Muscle of leg (tissue), 11 donors: ENCODE measurements around the gene ADK. TPM values are rescaled to one million over a fixed set of nuclear protein-coding genes. Genes with fewer than 3 reads are reported as not detected.

ENCODE experiments used
- DNase-seq: peaks from one replicate; pipeline ENCODE4 v3.0.0; 2013
- H3K27ac ChIP-seq: one replicate; pipeline ENCODE4 v1.5.1; 2013; ENCODE audit warnings: mild to moderate bottlenecking, low read length, control low read depth
- H3K27me3 ChIP-seq: one replicate; pipeline ENCODE4 v1.6.1; 2013; ENCODE audit warnings: low read length; ENCODE audit not compliant: control insufficient read depth, insufficient read depth
- H3K36me3 ChIP-seq: one replicate; pipeline ENCODE4 v1.6.1; 2013; ENCODE audit warnings: low read length; ENCODE audit not compliant: control insufficient read depth, insufficient read depth
- H3K4me1 ChIP-seq: one replicate; pipeline ENCODE4 v1.6.1; 2013; ENCODE audit warnings: low read length; ENCODE audit not compliant: control insufficient read depth, insufficient read depth
- H3K4me3 ChIP-seq: one replicate; pipeline ENCODE4 v1.5.1; 2013; ENCODE audit warnings: low read length, control low read depth
- H3K9me3 ChIP-seq: replicated peaks from 2 replicates; pipeline ENCODE4 v1.6.1; 2013; ENCODE audit warnings: low read depth, low read length; ENCODE audit not compliant: control insufficient read depth
- WGBS: methylation state at CpG from one replicate; pipeline ENCODE4 v1.1.5; 2013; ENCODE audit warnings: missing lambda C conversion rate; ENCODE audit not compliant: insufficient coverage; 5-methylcytosine and 5-hydroxymethylcytosine counted together
- polyA plus RNA-seq, 8 donors: library from polyadenylated mRNA; unstranded; fragments of 120-200 nt; gene quantifications; one replicate each; pipeline versions ENCODE4 v1.2.1 to v1.2.3, GENCODE V29; 2013; ENCODE audit warnings: inconsistent platforms in 1 of 8, low replicate concordance in 1 of 8; ENCODE audit not compliant: insufficient read length in 8 of 8, insufficient read depth in 1 of 8
- total RNA-seq: library from RNA; stranded (reverse); fragments of 120-200 nt; gene quantifications from one replicate; pipeline ENCODE4 v1.2.4, GENCODE V29; 2013

The ADK gene
- total and polyA plus RNA-seq, 9 donors, result 28.8 to 37.2 (median 34.4) TPM

- no CpG with 5 or more reads among the region's 7 CpGs for WGBS
- Histone ChIP-seq H3K4me3 (no peak overlapping the region), H3K36me3 (no peaks in the 10 kb centered on the region), H3K9me3 (no peaks in the 10 kb centered on the region), H3K27ac (no peak overlapping the region), H3K4me1 (no peaks in the 10 kb centered on the region), H3K27me3 (no peaks in the 10 kb centered on the region)
- no peak for DNase-seq
These were observed 445.7 kb downstream of the ADK start for GRCh38 chr10:74596713-74597112.

GRCh38 chr10:74598891-74599566 is 448.0 kb downstream of the ADK start:
- H3K9me3 ChIP-seq, result no peaks in the 10 kb centered on the region
- H3K4me3 ChIP-seq, result no peak overlapping the region
- H3K36me3 ChIP-seq, result no peaks in the 10 kb centered on the region
- no CpG with 5 or more reads among the region's 5 CpGs for WGBS
- H3K4me1 ChIP-seq, result no peaks in the 10 kb centered on the region
- H3K27ac ChIP-seq, result no peak overlapping the region
- DNase-seq, result peak; percentile 16
- H3K27me3 ChIP-seq, result no peaks in the 10 kb centered on the region

GRCh38 chr10:74599672-74600071 is 448.7 kb downstream of the ADK start:
- H3K27me3 ChIP-seq, result no peaks in the 10 kb centered on the region
- DNase-seq, result no peak
- no peak overlapping the region for H3K4me3 ChIP-seq

GRCh38 chr10:74600170-74600569 is 449.1 kb downstream of the ADK start:
- Histone ChIP-seq H3K4me3 (no peak overlapping the region), H3K36me3 (no peaks in the 10 kb centered on the region), H3K4me1 (no peaks in the 10 kb centered on the region), H3K27me3 (no peaks in the 10 kb centered on the region), H3K9me3 (no peaks in the 10 kb centered on the region), H3K27ac (no peak overlapping the region)
- no CpG with 5 or more reads among the region's 2 CpGs for WGBS
- DNase-seq, result no peak

More at GRCh38 chr10:74599672-74600071, 448.7 kb downstream of the ADK start:
- Histone ChIP-seq H3K27ac (no peak overlapping the region), H3K4me1 (no peaks in the 10 kb centered on the region), H3K9me3 (no peaks in the 10 kb centered on the region), H3K36me3 (no peaks in the 10 kb centered on the region)

- Histone ChIP-seq H3K36me3 (no peaks in the 10 kb centered on the region), H3K9me3 (no peaks in the 10 kb centered on the region), H3K4me1 (no peaks in the 10 kb centered on the region), H3K27ac (no peak overlapping the region), H3K27me3 (no peaks in the 10 kb centered on the region), H3K4me3 (no peak overlapping the region)
- no peak for DNase-seq
- no CpG with 5 or more reads among the region's 2 CpGs for WGBS
These were observed 451.6 kb downstream of the ADK start for GRCh38 chr10:74602576-74602975.

GRCh38 chr10:74610299-74610698 is 459.3 kb downstream of the ADK start:
- H3K4me3 ChIP-seq, result no peak overlapping the region
- DNase-seq, result no peak
- H3K4me1 ChIP-seq, result no peaks in the 10 kb centered on the region
- H3K9me3 ChIP-seq, result no peaks in the 10 kb centered on the region
- peaks cover 2% of the 10 kb centered on the region for H3K36me3 ChIP-seq
- no peaks in the 10 kb centered on the region for H3K27me3 ChIP-seq
- no peak overlapping the region for H3K27ac ChIP-seq

GRCh38 chr10:74612195-74612594 is 461.2 kb downstream of the ADK start:
- Histone ChIP-seq H3K27me3 (no peaks in the 10 kb centered on the region), H3K9me3 (no peaks in the 10 kb centered on the region), H3K27ac (no peak overlapping the region), H3K36me3 (peaks cover 2% of the 10 kb centered on the region), H3K4me1 (no peaks in the 10 kb centered on the region), H3K4me3 (no peak overlapping the region)
- DNase-seq, result no peak

GRCh38 chr10:74620626-74621025 is 469.6 kb downstream of the ADK start:
- Histone ChIP-seq H3K4me1 (no peaks in the 10 kb centered on the region), H3K4me3 (no peak overlapping the region), H3K27me3 (no peaks in the 10 kb centered on the region), H3K27ac (no peak overlapping the region), H3K9me3 (no peaks in the 10 kb centered on the region), H3K36me3 (no peaks in the 10 kb centered on the region)
- DNase-seq, result no peak

GRCh38 chr10:74623786-74624185 is 472.8 kb downstream of the ADK start:
- Histone ChIP-seq H3K36me3 (no peaks in the 10 kb centered on the region), H3K27me3 (no peaks in the 10 kb centered on the region), H3K9me3 (no peaks in the 10 kb centered on the region), H3K4me1 (no peaks in the 10 kb centered on the region), H3K27ac (no peak overlapping the region), H3K4me3 (no peak overlapping the region)
- no CpG with 5 or more reads among the region's 2 CpGs for WGBS
- peak; percentile 60 for DNase-seq

GRCh38 chr10:74624501-74624900 is 473.5 kb downstream of the ADK start:
- no peaks in the 10 kb centered on the region for H3K36me3 ChIP-seq
- H3K4me1 ChIP-seq, result no peaks in the 10 kb centered on the region
- DNase-seq, result no peak
- WGBS, result no CpG with 5 or more reads among the region's 1 CpG
- no peak overlapping the region for H3K27ac ChIP-seq
- H3K9me3 ChIP-seq, result no peaks in the 10 kb centered on the region
- H3K4me3 ChIP-seq, result no peak overlapping the region
- H3K27me3 ChIP-seq, result no peaks in the 10 kb centered on the region

GRCh38 chr10:74628136-74628535 is 477.1 kb downstream of the ADK start:
- WGBS, result no CpG with 5 or more reads among the region's 2 CpGs

More at GRCh38 chr10:74628136-74628535, 477.1 kb downstream of the ADK start:
- H3K9me3 ChIP-seq, result no peaks in the 10 kb centered on the region
- no peak overlapping the region for H3K4me3 ChIP-seq
- no peaks in the 10 kb centered on the region for H3K4me1 ChIP-seq
- H3K36me3 ChIP-seq, result no peaks in the 10 kb centered on the region
- DNase-seq, result no peak
- H3K27ac ChIP-seq, result no peak overlapping the region
- no peaks in the 10 kb centered on the region for H3K27me3 ChIP-seq
